SH-SY5Y (cell line): ENCODE results near the gene TSPAN32.

ENCODE experiments used
- GATA2 ChIP-seq: IDR thresholded peaks from 2 replicates; pipeline ENCODE4 v1.6.1; 2011; ENCODE audit warnings: mild to moderate bottlenecking, low read depth, low read length
- GATA3 ChIP-seq: IDR thresholded peaks from 2 replicates; pipeline ENCODE4 v1.6.1; 2011; ENCODE audit warnings: low read depth, mild to moderate bottlenecking, low read length, moderate library complexity

DNA sequence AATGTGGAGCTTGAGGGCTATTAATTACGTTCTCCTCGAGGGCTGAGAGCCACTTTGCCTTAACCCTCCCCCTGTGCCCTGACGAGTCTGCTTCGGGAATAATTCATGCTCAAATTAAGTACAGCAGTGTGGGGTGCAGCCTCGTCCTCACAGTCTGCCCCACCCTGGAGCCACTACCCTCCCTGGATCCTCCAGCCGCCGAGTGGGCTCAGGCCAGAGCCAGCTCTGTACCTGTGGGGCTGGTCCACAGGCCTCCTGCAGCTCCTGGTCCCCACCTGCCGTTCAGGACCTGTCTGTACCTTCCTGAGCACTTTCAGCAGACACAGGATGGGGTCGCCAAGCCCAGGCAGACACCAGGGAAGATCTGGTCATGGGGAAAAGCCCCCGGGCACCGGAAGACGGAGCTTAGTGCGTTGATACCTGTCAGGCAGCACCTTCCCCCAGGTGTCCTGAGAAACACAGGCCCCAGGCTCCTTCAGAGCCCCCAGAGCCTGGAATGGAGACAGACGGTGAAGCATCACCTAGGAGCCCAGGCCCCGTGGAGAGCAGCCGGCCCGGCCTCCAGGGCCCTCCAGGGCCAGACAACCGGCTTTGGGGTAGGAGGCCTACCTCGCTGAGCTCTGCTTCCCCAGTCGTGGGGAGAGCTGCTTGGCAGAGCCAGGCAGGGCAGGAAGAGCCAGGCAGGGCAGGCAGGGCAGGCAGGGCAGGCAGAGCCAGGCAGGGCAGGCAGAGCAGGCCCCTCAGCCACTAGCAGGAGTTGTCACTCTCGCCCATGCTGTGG is 9.7 kb downstream of the TSPAN32 start:
- TF ChIP-seq GATA2 (no peak), GATA3 (no peak)
